Urinary bladder (tissue), 4 donors: ENCODE data around the gene MYRF. TPM values are rescaled to one million over a fixed set of nuclear protein-coding genes. Genes with fewer than 3 reads are reported as not detected.

ENCODE experiments used
- DNase-seq: peaks from one replicate; pipeline ENCODE4 v3.0.0-alpha.2; 2015; ENCODE audit errors: extremely low spot score
- H3K27ac ChIP-seq: one replicate; pipeline ENCODE4 v1.5.1; 2013; ENCODE audit warnings: low read depth, mild to moderate bottlenecking, moderate library complexity
- H3K36me3 ChIP-seq: one replicate; pipeline ENCODE4 v1.6.1; 2013; ENCODE audit warnings: mild to moderate bottlenecking, moderate library complexity; ENCODE audit not compliant: insufficient read depth
- H3K4me1 ChIP-seq: one replicate; pipeline ENCODE4 v1.6.1; 2013; ENCODE audit warnings: mild to moderate bottlenecking, moderate library complexity; ENCODE audit not compliant: insufficient read depth
- H3K4me3 ChIP-seq: one replicate; pipeline ENCODE4 v1.5.1; 2013; ENCODE audit warnings: low read depth, low read length
- WGBS: extraction: QIAGEN DNeasy Blood & Tissue Kit; methylation state at CpG from one replicate; pipeline ENCODE4 v1.1.7; 2013; 5-methylcytosine and 5-hydroxymethylcytosine counted together
- polyA plus RNA-seq: library from polyadenylated mRNA; stranded (reverse); fragments of 200-250 nt; gene quantifications from one replicate; pipeline ENCODE4 v1.2.3, GENCODE V29; 2013
- total RNA-seq: library from RNA; depleted of rRNA; stranded (reverse); fragments of >200 nt; gene quantifications from one replicate; pipeline ENCODE4 v1.2.3, GENCODE V29; 2014
- donor health status: healthy with polysubstance abuse.
- donor health status: healthy.

The MYRF gene
- total and polyA plus RNA-seq, 2 donors = 0.79 to 4.7 TPM

- WGBS = 96% methylated on average over 2 of the region's 2 CpGs
- H3K27ac ChIP-seq = no peak overlapping the region
- no peaks in the 10 kb centered on the region for H3K36me3 ChIP-seq
- no peak for DNase-seq
- no peaks in the 10 kb centered on the region for H3K4me1 ChIP-seq
- no peak overlapping the region for H3K4me3 ChIP-seq
These were observed 47.3 kb downstream of the MYRF start for GRCh38 chr11:61799665-61800284.

DNA sequence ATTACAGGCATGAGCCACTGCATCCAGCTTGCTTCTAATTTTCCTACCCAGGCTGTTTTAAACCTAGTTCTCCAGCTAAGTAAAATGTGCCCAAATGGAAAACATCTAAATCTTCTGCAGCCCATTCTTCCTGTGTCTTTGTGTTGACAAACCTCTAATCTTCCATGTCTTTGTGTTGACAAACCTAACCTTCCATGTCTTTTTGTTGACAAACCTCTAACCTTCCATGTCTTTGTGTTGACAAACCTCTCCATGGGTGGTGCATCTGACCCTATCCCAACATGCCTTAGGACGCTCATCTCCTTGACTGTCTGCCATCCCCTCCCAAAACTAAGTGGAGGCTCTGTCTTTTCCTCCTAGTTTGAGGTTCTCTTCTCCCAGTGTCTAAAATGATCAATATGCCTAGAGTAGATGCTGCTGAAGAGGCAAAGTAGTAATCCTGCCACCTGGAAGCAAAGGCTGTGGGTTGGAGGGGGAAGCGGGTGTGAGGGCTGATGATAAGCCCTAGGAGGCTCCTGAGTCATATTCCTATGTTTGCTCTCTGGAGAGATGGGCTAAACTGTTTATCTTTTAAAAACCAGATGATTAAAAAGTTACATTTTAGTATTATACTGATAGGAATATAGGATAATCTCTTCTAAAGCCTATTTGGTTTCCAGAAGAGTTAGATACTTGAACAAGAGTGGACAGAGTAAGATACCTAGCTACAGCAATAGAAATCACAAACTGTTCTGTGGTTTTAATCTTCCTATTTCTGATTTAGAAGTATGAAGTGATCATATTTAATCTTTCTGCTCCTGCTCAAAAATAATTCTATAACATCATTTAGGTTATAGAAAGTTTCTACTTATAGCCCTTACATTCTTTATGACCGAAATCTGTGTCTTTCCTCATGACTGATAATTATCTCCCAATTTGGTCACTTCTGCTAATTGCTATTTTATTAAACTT, 48.2 kb downstream of the MYRF start:
- no peak overlapping the region for H3K4me3 ChIP-seq
- H3K27ac ChIP-seq = no peak overlapping the region
- 68% methylated on average over 3 of the region's 3 CpGs for WGBS
- DNase-seq = no peak
- no peaks in the 10 kb centered on the region for H3K36me3 ChIP-seq
- H3K4me1 ChIP-seq = no peaks in the 10 kb centered on the region

GRCh38 chr11:61802605-61803004, 50.2 kb downstream of the MYRF start:
- H3K4me3 ChIP-seq = no peak overlapping the region
- 88% methylated on average over 6 of the region's 6 CpGs for WGBS
- H3K27ac ChIP-seq = no peak overlapping the region
- no peak for DNase-seq
- no peaks in the 10 kb centered on the region for H3K36me3 ChIP-seq
- H3K4me1 ChIP-seq = no peaks in the 10 kb centered on the region

- H3K36me3 ChIP-seq = no peaks in the 10 kb centered on the region
- WGBS = 58% methylated on average over 3 of the region's 3 CpGs
These were observed 51.6 kb downstream of the MYRF start for GRCh38 chr11:61803889-61804647.

GRCh38 chr11:61805146-61805545, 52.7 kb downstream of the MYRF start:
- Histone ChIP-seq H3K36me3 (no peaks in the 10 kb centered on the region), H3K4me1 (no peaks in the 10 kb centered on the region), H3K27ac (no peak overlapping the region), H3K4me3 (no peak overlapping the region)
- no peak for DNase-seq
- 94% methylated on average over 1 of the region's 1 CpG for WGBS

More at GRCh38 chr11:61803889-61804647, 51.6 kb downstream of the MYRF start:
- no peak overlapping the region for H3K27ac ChIP-seq
- H3K4me3 ChIP-seq = no peak overlapping the region
- no peak for DNase-seq
- no peaks in the 10 kb centered on the region for H3K4me1 ChIP-seq

DNA sequence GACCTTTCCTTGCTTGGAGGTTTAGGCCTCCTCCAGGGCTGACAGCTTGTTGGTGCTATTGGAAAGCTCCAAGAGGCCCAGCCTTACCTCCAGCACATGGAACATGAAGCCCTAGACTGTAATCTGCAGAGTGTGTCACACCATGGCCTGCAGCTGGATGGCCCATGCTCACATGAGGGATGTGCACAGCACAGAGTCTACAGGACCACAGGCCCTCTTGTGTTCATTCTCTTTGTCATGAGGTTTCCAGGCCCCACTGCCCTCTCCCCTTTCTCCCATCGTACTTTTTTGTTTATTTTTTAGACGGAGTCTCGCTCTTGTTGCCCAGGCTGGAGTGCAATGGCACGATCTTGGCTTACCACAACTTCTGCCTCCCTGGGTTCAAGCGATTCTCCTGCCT, 54.3 kb downstream of the MYRF start:
- Histone ChIP-seq H3K36me3 (no peaks in the 10 kb centered on the region), H3K4me1 (no peaks in the 10 kb centered on the region), H3K27ac (no peak overlapping the region), H3K4me3 (no peak overlapping the region)
- WGBS = 90% methylated on average over 5 of the region's 5 CpGs
- DNase-seq = no peak

DNA sequence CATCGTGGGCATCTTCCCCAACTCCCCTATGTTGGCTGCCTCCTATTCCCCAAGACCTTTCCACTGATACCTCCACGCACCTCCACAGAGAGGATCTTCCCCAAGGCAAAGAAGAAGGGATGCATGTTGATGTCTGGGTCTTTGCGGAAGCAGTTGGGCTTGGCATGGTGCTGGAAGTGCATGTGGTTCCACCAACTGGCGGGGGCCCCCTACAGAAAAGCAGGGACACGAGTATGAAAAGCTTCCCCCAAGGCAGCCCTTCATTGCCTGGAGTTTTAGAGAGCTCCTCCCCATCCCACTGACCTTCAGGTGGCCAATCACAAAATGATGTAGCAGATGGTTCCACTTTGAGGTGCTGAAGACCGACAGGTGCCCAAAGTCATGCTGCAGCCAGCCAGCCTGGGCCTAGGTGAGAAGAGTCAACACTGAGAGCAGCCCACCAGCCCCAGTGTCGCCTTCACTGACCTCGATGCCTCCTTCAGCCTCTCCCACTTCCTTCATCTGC, 58.3 kb downstream of the MYRF start:
- no peaks in the 10 kb centered on the region for H3K36me3 ChIP-seq
- no peak overlapping the region for H3K27ac ChIP-seq
- H3K4me1 ChIP-seq = no peaks in the 10 kb centered on the region
- DNase-seq = no peak
- no peak overlapping the region for H3K4me3 ChIP-seq
- WGBS = 94% methylated on average over 8 of the region's 8 CpGs

GRCh38 chr11:61811831-61812230, 59.4 kb downstream of the MYRF start:
- no peak overlapping the region for H3K4me3 ChIP-seq
- H3K36me3 ChIP-seq = no peaks in the 10 kb centered on the region
- no peaks in the 10 kb centered on the region for H3K4me1 ChIP-seq
- WGBS = 93% methylated on average over 5 of the region's 5 CpGs
- DNase-seq = no peak
- H3K27ac ChIP-seq = no peak overlapping the region

DNA sequence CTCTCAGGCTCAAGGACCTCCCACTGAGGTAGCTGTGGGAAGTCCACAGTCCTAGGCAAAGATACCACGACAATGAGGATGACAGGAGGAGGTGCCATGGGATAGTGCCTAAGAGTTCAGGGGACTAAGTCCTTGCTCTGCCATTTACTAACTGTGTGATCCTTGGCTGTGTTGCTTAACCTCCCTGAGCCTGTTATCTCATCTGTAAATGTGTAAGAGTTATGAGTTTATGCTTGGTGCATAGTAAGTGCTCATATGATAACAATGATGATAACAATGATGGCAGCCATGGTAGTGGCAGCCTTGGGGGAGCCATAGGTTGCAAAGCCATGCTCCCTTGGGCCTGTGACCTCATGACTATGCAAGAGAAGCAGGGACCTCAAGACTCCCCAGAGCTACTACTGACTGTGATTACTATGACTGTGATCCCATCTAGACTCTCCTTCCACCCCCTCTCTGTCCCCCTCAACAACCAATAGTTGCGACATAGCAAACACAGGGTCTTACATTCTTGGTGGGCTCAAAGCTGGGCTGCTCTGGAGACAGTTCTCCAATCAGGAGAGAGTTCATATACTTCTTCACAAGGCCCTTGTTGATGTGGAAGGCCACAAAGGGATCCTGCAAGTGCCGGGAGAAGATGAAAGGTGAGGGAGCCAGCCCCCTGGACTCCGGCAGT, 60.4 kb downstream of the MYRF start:
- WGBS = 94% methylated on average over 4 of the region's 4 CpGs
- no peak overlapping the region for H3K4me3 ChIP-seq
- DNase-seq = no peak
- H3K27ac ChIP-seq = no peak overlapping the region
- no peaks in the 10 kb centered on the region for H3K36me3 ChIP-seq
- no peaks in the 10 kb centered on the region for H3K4me1 ChIP-seq

DNA sequence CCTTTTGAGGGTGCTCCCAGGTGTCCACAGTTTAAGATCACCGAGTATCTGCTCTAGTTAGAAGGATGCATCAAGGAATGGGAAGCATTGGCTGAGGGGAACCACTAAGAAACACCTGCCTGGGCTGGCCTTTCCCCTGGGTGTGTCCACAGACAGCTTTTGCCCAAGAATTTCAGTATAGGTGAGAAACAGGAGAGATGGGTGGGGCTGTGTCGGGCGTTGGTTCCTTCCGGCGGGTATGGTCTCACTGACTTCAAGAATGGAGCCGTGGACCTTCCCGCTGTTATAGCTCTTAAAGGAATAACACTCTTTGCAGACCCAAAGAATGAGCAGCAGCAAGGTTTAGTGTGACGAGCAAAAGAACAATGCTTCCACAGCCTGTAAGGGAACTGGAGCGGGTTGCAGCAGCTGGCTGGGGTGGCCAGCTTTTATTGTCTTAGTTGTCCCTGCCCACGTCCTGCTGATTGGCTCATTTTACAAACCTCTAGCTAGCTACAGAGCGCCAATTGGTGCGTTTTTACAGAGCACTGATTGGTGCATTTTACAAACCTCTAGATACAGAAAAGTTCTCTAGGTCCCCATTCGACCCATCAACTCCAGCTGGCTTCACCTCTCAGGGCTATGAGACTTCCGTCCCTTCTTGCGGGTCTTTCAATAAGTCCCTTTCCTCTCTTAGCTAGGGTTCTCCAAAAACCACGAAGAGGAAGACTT, 62.0 kb downstream of the MYRF start:
- no peak overlapping the region for H3K27ac ChIP-seq
- no peak for DNase-seq
- no peaks in the 10 kb centered on the region for H3K36me3 ChIP-seq
- WGBS = 73% methylated on average over 16 of the region's 16 CpGs
- no peak overlapping the region for H3K4me3 ChIP-seq
- no peaks in the 10 kb centered on the region for H3K4me1 ChIP-seq

- Histone ChIP-seq H3K36me3 (no peaks in the 10 kb centered on the region), H3K27ac (peak overlapping the region; percentile 89), H3K4me3 (peak overlapping the region; percentile 61), H3K4me1 (no peaks in the 10 kb centered on the region)
- DNase-seq = no peak
- 1% methylated on average over 66 of the region's 66 CpGs for WGBS
These were observed 62.7 kb downstream of the MYRF start for GRCh38 chr11:61814958-61815789.
